GM19452 (cell line): ENCODE results near the gene MISP3.

Experiments
- ATAC-seq: cut with Tn5 transposase; IDR thresholded peaks from one replicate; pipeline ENCODE4 v1.9.1; 2021; ENCODE audit not compliant: unreplicated experiment

Gene MISP3

GRCh38 chr19:14119146-14119545, 46.6 kb downstream of the MISP3 start:
- no peak for ATAC-seq

GRCh38 chr19:14119644-14120496, 47.3 kb downstream of the MISP3 start:
- no peak for ATAC-seq

- no peak for ATAC-seq
Observed at GRCh38 chr19:14120497-14120780, 47.9 kb downstream of the MISP3 start.

- ATAC-seq = no peak
Observed at GRCh38 chr19:14122924-14123323, 50.3 kb downstream of the MISP3 start.
